Measurements from ENCODE around the gene CBY1. TPM values are rescaled to one million over a fixed set of nuclear protein-coding genes. Genes with fewer than 3 reads are reported as not detected.

The CBY1 gene
- total and polyA plus RNA-seq, 2 donors (not counting 3 experiments of a cell fraction or from before 2014, with no cell fraction given) = 37.0 to 41.8 TPM

GRCh38 chr22:38694049-38694448, 37.6 kb downstream of the CBY1 start:
- peaks cover 10 to 13% of the 10 kb centered on the region in 2 experiments for H3K36me3 ChIP-seq (ENCODE audit: control insufficient read depth in 2 of 2, extremely low read depth in 1 of 2, insufficient read depth in 2 of 2, low read length in 2 of 2)
- no peaks in the 10 kb centered on the region for H3K9me3 ChIP-seq (replicated peaks; ENCODE audit: control insufficient read depth, insufficient read depth, low read length)
- POLR2A ChIA-PET = no interaction called here
- H3K9ac ChIP-seq (replicated peaks; ENCODE audit: extremely low read depth, insufficient read depth, low read length) = no peak overlapping the region
- BruUV-seq (replicated peaks) = no TSS peak
- TF ChIP-seq JUN (IDR thresholded peaks at IDR 0.05; ENCODE audit: borderline replicate concordance, insufficient read depth, insufficient read length, low read depth) = peak; percentile 28
- TF ChIP-seq GATA2 (IDR thresholded peaks at IDR 0.05; ENCODE audit: insufficient read depth, insufficient read length, low read depth, low read length) = peak; percentile 84
- TF ChIP-seq MAX (IDR thresholded peaks at IDR 0.05; ENCODE audit: insufficient read depth, insufficient read length) = no peak
- TF ChIP-seq POLR2AphosphoS5 (IDR thresholded peaks at IDR 0.05; ENCODE audit: insufficient read depth, low read depth, low read length) = peak; percentile 60
- H3K27me3 ChIP-seq (ENCODE audit: control insufficient read depth in 2 of 2, insufficient read depth in 2 of 2, low read length in 2 of 2) = no peaks in the 10 kb centered on the region
- CTCF ChIA-PET = interaction anchor here (1.1 to 7.3 kb wide), 3 partner anchors 11 to 26 kb away, joined by 3 to 59 read pairs (median 4); partner anchors contain the start of gene TOMM22
- dilution Hi-C loops (cut with MboI; ENCODE audit: extremely low pct_ligation_motif_present, low sequenced_read_pairs) (no loop called here), intact Hi-C loops (cut with micrococcal nuclease) (no loop called here)
- DNase-seq (ENCODE audit: low read depth, low spot score) = peak; percentile 77
- H3K4me1 ChIP-seq (ENCODE audit: control insufficient read depth, extremely low read depth, insufficient read depth, low read length) = peaks cover 56% of the 10 kb centered on the region
- no peak overlapping the region for H3K4me3 ChIP-seq (replicated peaks in 1 of 3; ENCODE audit: insufficient read depth in 1 of 3, low read depth in 1 of 3, low read length in 3 of 3)
- FAIRE-seq = peak; percentile 74
- H3K27ac ChIP-seq (ENCODE audit: insufficient read depth, low read depth, low read length) = peak overlapping the region; percentile 69
- no peaks in the 10 kb centered on the region for H3K9me1 ChIP-seq (replicated peaks; ENCODE audit: control insufficient read depth, extremely low read depth, insufficient read depth, low read length)
- peaks cover 70% of the 10 kb centered on the region for H3K79me2 ChIP-seq (ENCODE audit: control insufficient read depth, insufficient read depth, low read length)
- no peak overlapping the region for H2AFZ ChIP-seq (ENCODE audit: low read depth, low read length)
- H3K4me2 ChIP-seq (ENCODE audit: insufficient read depth, low read length) = peak overlapping the region; percentile 12
- peaks cover 2% of the 10 kb centered on the region for H4K20me1 ChIP-seq (replicated peaks; ENCODE audit: control insufficient read depth, extremely low read depth, insufficient read depth, low read length)

GRCh38 chr22:38694940-38695339, 38.5 kb downstream of the CBY1 start:
- BruUV-seq (replicated peaks) = no TSS peak
- dilution Hi-C loops (cut with MboI; ENCODE audit: extremely low pct_ligation_motif_present, low sequenced_read_pairs) = no loop called here

More at GRCh38 chr22:38694940-38695339, 38.5 kb downstream of the CBY1 start:
- peak; percentile 37 for DNase-seq (ENCODE audit: low read depth, low spot score)
- H3K4me1 ChIP-seq (ENCODE audit: control insufficient read depth, extremely low read depth, insufficient read depth, low read length) = peaks cover 60% of the 10 kb centered on the region
- H3K9me3 ChIP-seq (replicated peaks; ENCODE audit: control insufficient read depth, insufficient read depth, low read length) = no peaks in the 10 kb centered on the region
- POLR2A ChIA-PET = interaction anchor here (0.6 kb wide), 1 partner anchor 141 kb away, joined by 3 read pairs; no protein-coding TSS in a partner anchor
- no peaks in the 10 kb centered on the region for H3K9me1 ChIP-seq (replicated peaks; ENCODE audit: control insufficient read depth, extremely low read depth, insufficient read depth, low read length)
- H4K20me1 ChIP-seq (replicated peaks; ENCODE audit: control insufficient read depth, extremely low read depth, insufficient read depth, low read length) = peaks cover 2% of the 10 kb centered on the region
- H3K4me3 ChIP-seq (replicated peaks in 1 of 3; ENCODE audit: insufficient read depth in 1 of 3, low read depth in 1 of 3, low read length in 3 of 3) = no peak overlapping the region
- H3K27ac ChIP-seq (ENCODE audit: insufficient read depth, low read depth, low read length) = peak overlapping the region; percentile 69
- peak overlapping the region; percentile 51 for H3K4me2 ChIP-seq (ENCODE audit: insufficient read depth, low read length)
- no peak for FAIRE-seq
- peaks cover 78% of the 10 kb centered on the region for H3K79me2 ChIP-seq (ENCODE audit: control insufficient read depth, insufficient read depth, low read length)
- peak overlapping the region; percentile 5 for H3K9ac ChIP-seq (replicated peaks; ENCODE audit: extremely low read depth, insufficient read depth, low read length)
- CTCF ChIA-PET = interaction anchor here (7.3 kb wide), 1 partner anchor 12 kb away, joined by 59 read pairs; the partner anchor contains the start of gene TOMM22
- peaks cover 7 to 13% of the 10 kb centered on the region in 2 experiments for H3K36me3 ChIP-seq (ENCODE audit: control insufficient read depth in 2 of 2, extremely low read depth in 1 of 2, insufficient read depth in 2 of 2, low read length in 2 of 2)
- no peaks in the 10 kb centered on the region for H3K27me3 ChIP-seq (ENCODE audit: control insufficient read depth in 2 of 2, insufficient read depth in 2 of 2, low read length in 2 of 2)
- TF ChIP-seq JUN (IDR thresholded peaks at IDR 0.05; ENCODE audit: borderline replicate concordance, insufficient read depth, insufficient read length, low read depth) = peak; percentile 47
- TF ChIP-seq GATA2 (IDR thresholded peaks at IDR 0.05; ENCODE audit: insufficient read depth, insufficient read length, low read depth, low read length) = peak; percentile 75
- TF ChIP-seq POLR2AphosphoS5 (IDR thresholded peaks at IDR 0.05; ENCODE audit: insufficient read depth, low read depth, low read length) = peak; percentile 26
- no peak for TF ChIP-seq CTCF (IDR thresholded peaks at IDR 0.05; ENCODE audit: extremely low read depth in 1 of 2, insufficient read depth in 1 of 2, low read depth in 1 of 2, low read length in 2 of 2)
- intact Hi-C loops (cut with micrococcal nuclease) = no loop called here
- no peak overlapping the region for H2AFZ ChIP-seq (ENCODE audit: low read depth, low read length)
